ENCODE results near the gene LCN10. TPM values are rescaled to one million over a fixed set of nuclear protein-coding genes. Genes with fewer than 3 reads are reported as not detected.

LCN10 gene
- polyA plus RNA-seq, 3 donors, result 0.16 TPM; not detected in 2

DNA sequence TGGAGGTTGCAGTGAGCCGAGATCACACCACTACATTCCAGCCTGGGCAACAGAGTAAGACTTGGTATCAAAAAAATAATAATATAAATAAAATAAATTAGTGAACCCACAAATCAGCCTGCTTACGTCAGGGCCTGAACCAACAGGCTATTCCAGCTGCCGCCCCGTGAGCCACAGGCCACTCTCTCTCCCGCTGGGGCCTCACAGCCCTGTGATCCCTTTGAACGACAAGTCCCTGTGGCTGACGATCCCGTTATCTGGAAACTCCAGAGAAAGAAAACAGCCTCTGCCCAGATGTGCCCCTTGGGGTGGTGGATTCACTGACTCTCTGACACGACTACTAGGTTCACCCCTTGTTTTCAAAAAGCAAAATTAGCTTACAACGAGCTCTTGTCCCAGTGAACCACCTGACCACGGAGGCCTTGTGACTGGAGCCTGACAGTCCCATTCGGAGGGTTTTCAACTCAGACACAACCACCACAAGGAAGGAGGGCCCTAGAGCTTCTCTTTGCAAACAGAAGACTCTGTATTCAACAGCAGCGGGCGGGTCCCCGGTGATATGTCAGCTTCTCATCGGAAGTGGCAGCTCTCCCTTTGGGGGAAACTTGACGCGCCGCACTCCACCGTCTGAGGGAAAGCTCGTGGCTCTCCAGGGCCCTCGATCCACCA lies 34.8 kb downstream of the LCN10 start:
- H3K36me3 ChIP-seq (replicated peaks in 1 of 2; ENCODE audit: control insufficient read depth in 1 of 2, insufficient read depth in 2 of 2, low read length in 2 of 2), result no peaks in the 10 kb centered on the region
- intact Hi-C loops (cut with micrococcal nuclease), result loop anchor here in 1 of 2 donors (10.0 kb wide), 1 partner anchor 753 kb away; no protein-coding TSS in a partner anchor
- no peak overlapping the region for H3K4me3 ChIP-seq (replicated peaks in 1 of 3; ENCODE audit: low read depth in 2 of 3, low read length in 3 of 3)
- DNase-seq, result no peak
- H3K4me2 ChIP-seq (replicated peaks; ENCODE audit: extremely low read depth, low read length, poor library complexity, severe bottlenecking), result no peak overlapping the region
- H3K4me1 ChIP-seq (ENCODE audit: control insufficient read depth in 1 of 2, insufficient read depth in 2 of 2, low read length in 2 of 2), result peaks cover 25 to 35% of the 10 kb centered on the region in 2 donors
- Mint-ChIP-seq H3K4me1 (peaks cover 22% of the 10 kb centered on the region), H3K27me3 (ENCODE audit: low read depth in 3 of 3) (peaks cover 24 to 38% (median 26%) of the 10 kb centered on the region in 3 donors), H3K9me3 (peaks cover 0 to 13% (median 0%) of the 10 kb centered on the region in 7 donors), H3K27ac (no peak overlapping the region), H3K4me3 (no peak overlapping the region), H3K36me3 (peaks cover 0 to 5% of the 10 kb centered on the region in 2 donors)
- H3K27me3 ChIP-seq (ENCODE audit: control insufficient read depth in 2 of 2, insufficient read depth in 2 of 2, low read length in 2 of 2), result peaks cover 8 to 22% of the 10 kb centered on the region in 2 donors
- H3K9me3 ChIP-seq (replicated peaks in 1 of 2; ENCODE audit: control insufficient read depth in 1 of 2, insufficient read depth in 1 of 2, low read length in 2 of 2), result no peaks in the 10 kb centered on the region
- no peak overlapping the region for H3K27ac ChIP-seq (ENCODE audit: low read depth in 1 of 2, low read length in 2 of 2)
- no peaks in the 10 kb centered on the region for H3K79me2 ChIP-seq (ENCODE audit: insufficient read depth, low read length)
- no peaks in the 10 kb centered on the region for H4K20me1 ChIP-seq (ENCODE audit: insufficient read depth, low read length)
- H2AFZ ChIP-seq (ENCODE audit: insufficient read depth, low read depth, low read length, poor library complexity, severe bottlenecking), result no peak overlapping the region
- TF ChIP-seq, protein P1, sequence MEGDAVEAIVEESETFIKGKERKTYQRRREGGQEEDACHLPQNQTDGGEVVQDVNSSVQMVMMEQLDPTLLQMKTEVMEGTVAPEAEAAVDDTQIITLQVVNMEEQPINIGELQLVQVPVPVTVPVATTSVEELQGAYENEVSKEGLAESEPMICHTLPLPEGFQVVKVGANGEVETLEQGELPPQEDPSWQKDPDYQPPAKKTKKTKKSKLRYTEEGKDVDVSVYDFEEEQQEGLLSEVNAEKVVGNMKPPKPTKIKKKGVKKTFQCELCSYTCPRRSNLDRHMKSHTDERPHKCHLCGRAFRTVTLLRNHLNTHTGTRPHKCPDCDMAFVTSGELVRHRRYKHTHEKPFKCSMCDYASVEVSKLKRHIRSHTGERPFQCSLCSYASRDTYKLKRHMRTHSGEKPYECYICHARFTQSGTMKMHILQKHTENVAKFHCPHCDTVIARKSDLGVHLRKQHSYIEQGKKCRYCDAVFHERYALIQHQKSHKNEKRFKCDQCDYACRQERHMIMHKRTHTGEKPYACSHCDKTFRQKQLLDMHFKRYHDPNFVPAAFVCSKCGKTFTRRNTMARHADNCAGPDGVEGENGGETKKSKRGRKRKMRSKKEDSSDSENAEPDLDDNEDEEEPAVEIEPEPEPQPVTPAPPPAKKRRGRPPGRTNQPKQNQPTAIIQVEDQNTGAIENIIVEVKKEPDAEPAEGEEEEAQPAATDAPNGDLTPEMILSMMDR (IDR thresholded peaks at IDR 0.05), result no peak
- 91% methylated on average over 21 of the region's 22 CpGs for WGBS (ENCODE audit: insufficient coverage)
- H3K9ac ChIP-seq (ENCODE audit: insufficient read depth, low read length, poor library complexity, severe bottlenecking), result no peak overlapping the region

DNA sequence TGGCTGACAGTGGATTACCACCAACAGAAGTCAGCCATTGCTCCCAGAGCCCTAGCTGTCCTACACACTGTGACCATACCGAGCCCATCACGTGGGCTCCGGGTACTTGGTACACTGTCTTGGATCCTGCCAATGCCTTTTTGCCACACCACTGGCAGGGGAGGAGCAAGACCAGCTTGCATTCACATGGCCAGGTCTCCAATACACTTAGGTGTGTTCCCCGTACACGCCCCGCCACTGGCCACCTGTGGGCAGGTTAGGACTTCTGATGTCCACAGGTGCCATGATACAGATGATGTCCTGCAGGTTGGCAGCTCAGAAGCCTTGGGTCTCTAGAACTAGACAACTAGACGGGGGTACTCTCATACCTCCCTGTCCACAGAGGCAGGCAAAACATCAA lies 35.7 kb downstream of the LCN10 start:
- Histone ChIP-seq H3K27me3 (ENCODE audit: control insufficient read depth in 2 of 2, insufficient read depth in 2 of 2, low read length in 2 of 2) (peaks cover 5 to 20% of the 10 kb centered on the region in 2 donors), H3K36me3 (replicated peaks in 1 of 2; ENCODE audit: control insufficient read depth in 1 of 2, insufficient read depth in 2 of 2, low read length in 2 of 2) (no peaks in the 10 kb centered on the region)

More for the DNA sequence above, 35.7 kb downstream of the LCN10 start:
- Histone ChIP-seq H3K27ac (ENCODE audit: low read depth in 1 of 2, low read length in 2 of 2) (no peak overlapping the region), H3K79me2 (ENCODE audit: insufficient read depth, low read length) (no peaks in the 10 kb centered on the region), H2AFZ (ENCODE audit: insufficient read depth, low read depth, low read length, poor library complexity, severe bottlenecking) (no peak overlapping the region), H3K4me2 (replicated peaks; ENCODE audit: extremely low read depth, low read length, poor library complexity, severe bottlenecking) (no peak overlapping the region), H3K4me3 (replicated peaks in 1 of 3; ENCODE audit: low read depth in 2 of 3, low read length in 3 of 3) (no peak overlapping the region), H4K20me1 (ENCODE audit: insufficient read depth, low read length) (no peaks in the 10 kb centered on the region), H3K9ac (ENCODE audit: insufficient read depth, low read length, poor library complexity, severe bottlenecking) (no peak overlapping the region), H3K9me3 (replicated peaks in 1 of 2; ENCODE audit: control insufficient read depth in 1 of 2, insufficient read depth in 1 of 2, low read length in 2 of 2) (no peaks in the 10 kb centered on the region), H3K4me1 (ENCODE audit: control insufficient read depth in 1 of 2, insufficient read depth in 2 of 2, low read length in 2 of 2) (peaks cover 23 to 30% of the 10 kb centered on the region in 2 donors)
- peaks cover 0 to 5% of the 10 kb centered on the region in 2 donors for H3K36me3 Mint-ChIP-seq
- H3K9me3 Mint-ChIP-seq, result peaks cover 0 to 13% (median 1%) of the 10 kb centered on the region in 7 donors
- no peak overlapping the region for H3K4me3 Mint-ChIP-seq
- intact Hi-C loops (cut with micrococcal nuclease), result loop anchor here in 1 of 2 donors (10.0 kb wide), 1 partner anchor 752 kb away; no protein-coding TSS in a partner anchor
- WGBS (ENCODE audit: insufficient coverage), result 98% methylated on average over 6 of the region's 7 CpGs
- peaks cover 27% of the 10 kb centered on the region for H3K4me1 Mint-ChIP-seq
- peaks cover 26 to 42% (median 29%) of the 10 kb centered on the region in 3 donors for H3K27me3 Mint-ChIP-seq (ENCODE audit: low read depth in 3 of 3)
- no peak overlapping the region for H3K27ac Mint-ChIP-seq
- no peak for DNase-seq
- TF ChIP-seq, protein P1 (IDR thresholded peaks at IDR 0.05), result no peak

Measured in CD14-positive monocyte (primary cell).